A549 (cell line): Measurements from ENCODE around the gene RPTOR. TPM values are rescaled to one million over a fixed set of nuclear protein-coding genes. Genes with fewer than 3 reads are reported as not detected.

ENCODE experiments used
- ATAC-seq, 2 experiments: fragments of 200-7000 bp in 1 of 2; fragments of >200 bp in 1 of 2; cut with Nextera tagmentation in 1 of 2; cut with Tn5 transposase in 1 of 2; 3 replicates each; pipeline versions ENCODE4 v1.8.0 to v1.9.1; 2018 to 2020; ENCODE audit warnings: mild to moderate bottlenecking in 1 of 2, moderate library complexity in 1 of 2
- CTCF ChIA-PET: fragments of 300-600 bp; sonication (Branson Sonifier 250); formaldehyde crosslinking; extraction: SDS; loops from one replicate; lab custom pipeline; 2021; ENCODE audit warnings: antibody characterized with exemption, inconsistent platforms; lab: Yijun Ruan, JAX
- POLR2A ChIA-PET: fragments of 350-600 bp; formaldehyde crosslinking; extraction: SDS; loops from one replicate; lab custom pipeline; 2021; ENCODE audit warnings: antibody characterized with exemption, inconsistent platforms; lab: Yijun Ruan, JAX
- DNase-seq, 2 experiments: peaks; one replicate each; pipeline versions ENCODE4 v3.0.0 to v3.0.0-alpha.2; 2011 to 2016; ENCODE audit warnings: low read depth in 1 of 2, low spot score in 1 of 2
- FAIRE-seq: peaks from 2 replicates; lab custom pipeline; 2011; peaks lifted over from hg19 to GRCh38; lab: Jason Lieb, UNC
- H3K27ac ChIP-seq, 2 experiments: fragments of >200 bp; sonication (Bioruptor Twin); formaldehyde crosslinking; 3 replicates each; pipeline ENCODE4 v1.5.1; 2016 to 2017
- H3K4me1 ChIP-seq: fragments of >200 bp; sonication (Bioruptor Twin); formaldehyde crosslinking; 3 replicates; pipeline ENCODE4 v1.6.1; 2016
- H3K4me2 ChIP-seq: fragments of >200 bp; sonication (Bioruptor Twin); formaldehyde crosslinking; 3 replicates; pipeline ENCODE4 v1.6.1; 2016
- H3K4me3 ChIP-seq: fragments of >200 bp; sonication (Bioruptor Twin); formaldehyde crosslinking; 3 replicates; pipeline ENCODE4 v1.5.1; 2016
- H3K9me3 ChIP-seq: fragments of >200 bp; sonication (Bioruptor Twin); formaldehyde crosslinking; 3 replicates; pipeline ENCODE4 v1.6.1; 2016
- ATOH8 ChIP-seq: fragments of 250-450 bp; sonication (Bioruptor Pico); IDR thresholded peaks from 2 replicates; pipeline ENCODE4 v1.5.0; 2020; ENCODE audit warnings: low read depth, mild to moderate bottlenecking, moderate library complexity
- BCL3 ChIP-seq: fragments of >200 bp; sonication (Bioruptor Twin); formaldehyde crosslinking; IDR thresholded peaks from 3 replicates; pipeline ENCODE4 v1.6.1; 2016
- CBX2 ChIP-seq: fragments of 200-600 bp; sonication (generic); IDR thresholded peaks from 2 replicates; pipeline ENCODE4 v1.6.1; 2016; ENCODE audit warnings: low read depth, mild to moderate bottlenecking, borderline replicate concordance
- CHD4 ChIP-seq: fragments of 200-600 bp; sonication (generic); IDR thresholded peaks from 2 replicates; pipeline ENCODE4 v1.6.1; 2016; ENCODE audit warnings: antibody characterized with exemption, mild to moderate bottlenecking, borderline replicate concordance
- E2F6 ChIP-seq: IDR thresholded peaks from 2 replicates; pipeline ENCODE4 v1.6.1; 2012; ENCODE audit warnings: low read depth, borderline replicate concordance
- EHMT2 ChIP-seq: fragments of 200-600 bp; sonication (generic); IDR thresholded peaks from 2 replicates; pipeline ENCODE4 v1.6.1; 2016; ENCODE audit warnings: antibody characterized with exemption, low read depth, mild to moderate bottlenecking, moderate library complexity
- EP300 ChIP-seq, 2 experiments: fragments of >200 bp; sonication (Bioruptor Twin); formaldehyde crosslinking; IDR thresholded peaks; 2 replicates in 1 of 2; 3 replicates in 1 of 2; pipeline ENCODE4 v1.6.1; 2016 to 2017
- ESRRA ChIP-seq: fragments of 150-350 bp; IDR thresholded peaks from 2 replicates; pipeline ENCODE4 v1.6.1; 2014; ENCODE audit warnings: mild to moderate bottlenecking, low read length, borderline replicate concordance
- FOSL2 ChIP-seq, 2 experiments: fragments of 450-650 bp in 1 of 2; fragments of >200 bp in 1 of 2; sonication (Bioruptor Twin) in 1 of 2; formaldehyde crosslinking; IDR thresholded peaks; 2 replicates each; pipeline versions ENCODE4 v1.5.0 to v1.6.1; 2016 to 2020; ENCODE audit warnings: mild to moderate bottlenecking in 1 of 2, moderate library complexity in 1 of 2
- GATA3 ChIP-seq: IDR thresholded peaks from 2 replicates; pipeline ENCODE4 v1.6.1; 2012; ENCODE audit warnings: borderline replicate concordance
- HDAC2 ChIP-seq: fragments of 200-600 bp; sonication (generic); IDR thresholded peaks from 2 replicates; pipeline ENCODE4 v1.6.1; 2016
- HOXB13 ChIP-seq: fragments of 250-450 bp; sonication (Bioruptor Pico); IDR thresholded peaks from 2 replicates; pipeline ENCODE4 v1.5.0; 2020; ENCODE audit warnings: low read depth, mild to moderate bottlenecking, moderate library complexity
- HOXB5 ChIP-seq: fragments of 250-450 bp; sonication (Bioruptor Pico); IDR thresholded peaks from 2 replicates; pipeline ENCODE4 v1.5.0; 2020; ENCODE audit warnings: mild to moderate bottlenecking, moderate library complexity
- JUN ChIP-seq, 2 experiments: fragments of >200 bp; sonication (Bioruptor Twin); formaldehyde crosslinking; IDR thresholded peaks; 2 replicates in 1 of 2; 3 replicates in 1 of 2; pipeline ENCODE4 v1.6.1; 2016 to 2017
- MAFK ChIP-seq: fragments of 450-650 bp; IDR thresholded peaks from 2 replicates; pipeline ENCODE4 v1.6.1; 2014; ENCODE audit not compliant: partially characterized antibody
- MAZ ChIP-seq: fragments of 150-350 bp; IDR thresholded peaks from 2 replicates; pipeline ENCODE4 v1.6.1; 2014; ENCODE audit warnings: antibody characterized with exemption, low read depth, low read length, borderline replicate concordance
- MYC ChIP-seq: IDR thresholded peaks from 2 replicates; pipeline ENCODE4 v1.6.1; 2012; ENCODE audit warnings: mild to moderate bottlenecking, inconsistent platforms, low read length, improper control_type of control experiment, borderline replicate concordance
- PBX3 ChIP-seq: IDR thresholded peaks from 2 replicates; pipeline ENCODE4 v1.6.1; 2012
- POLR2A ChIP-seq: IDR thresholded peaks from 2 replicates; pipeline ENCODE4 v1.6.1; 2012; ENCODE audit warnings: mild to moderate bottlenecking, low read length
- REST ChIP-seq: fragments of 200-600 bp; sonication (generic); IDR thresholded peaks from 2 replicates; pipeline ENCODE4 v1.6.1; 2016; ENCODE audit warnings: antibody characterized with exemption, mild to moderate bottlenecking, moderate library complexity
- RFX5 ChIP-seq: fragments of 450-650 bp; IDR thresholded peaks from 2 replicates; pipeline ENCODE4 v1.7.1; 2014; ENCODE audit warnings: antibody characterized with exemption, mild to moderate bottlenecking, moderate library complexity
- SMC3 ChIP-seq: fragments of >200 bp; sonication (Bioruptor Twin); formaldehyde crosslinking; IDR thresholded peaks from 3 replicates; pipeline ENCODE4 v1.6.1; 2018; ENCODE audit warnings: inconsistent platforms
- SREBF2 ChIP-seq: fragments of 450-650 bp; IDR thresholded peaks from 2 replicates; pipeline ENCODE4 v1.6.1; 2014; ENCODE audit warnings: mild to moderate bottlenecking, moderate library complexity
- TP53 ChIP-seq: fragments of 250-450 bp; sonication (Bioruptor Pico); IDR thresholded peaks from 2 replicates; pipeline ENCODE4 v1.5.0; 2021; ENCODE audit warnings: mild to moderate bottlenecking, moderate library complexity
- USF2 ChIP-seq: fragments of 450-650 bp; IDR thresholded peaks from 2 replicates; pipeline ENCODE4 v1.6.1; 2014; ENCODE audit warnings: antibody characterized with exemption
- ZFP36 ChIP-seq: fragments of 450-650 bp; IDR thresholded peaks from 2 replicates; pipeline ENCODE4 v1.6.1; 2014; ENCODE audit warnings: borderline replicate concordance; ENCODE audit not compliant: partially characterized antibody
- WGBS: methylation state at CpG from one replicate; pipeline ENCODE4 v1.1.6; 2017; ENCODE audit errors: missing lambda C conversion rate; 5-methylcytosine and 5-hydroxymethylcytosine counted together
- polyA plus RNA-seq, 4 experiments: library from polyadenylated mRNA; depleted of rRNA in 3 of 4; stranded (reverse); fragments of >200 nt; fragmentation: RNase III in 1 of 4; extraction: RNeasy Plus Mini Kit Qiagen cat#74134 plus additional on column Dnase treatment in 1 of 4; gene quantifications; 2 replicates in 3 of 4; 3 replicates in 1 of 4; pipeline ENCODE4 v1.2.3, GENCODE V29; 2011 to 2017

The RPTOR gene
- polyA plus RNA-seq, 2 of the 4 experiments (the other 2 are of a cell fraction) = 10.8 to 27.1 TPM

GRCh38 chr17:80765241-80765961 is 220.8 kb downstream of the RPTOR start:
- WGBS = 84% methylated on average over 18 of the region's 18 CpGs
- Histone ChIP-seq H3K4me2 (no peak overlapping the region), H3K27ac (no peak overlapping the region)
- CTCF ChIA-PET = interaction anchor here (1.1 kb wide), 1 partner anchor 216 kb away, joined by 3 read pairs; no protein-coding TSS in a partner anchor
- DNase-seq = no peak
- POLR2A ChIA-PET = no interaction called here
- TF ChIP-seq RFX5 (no peak), PBX3 (no peak), EP300 (IDR thresholded peaks at IDR 0.05) (no peak), HOXB13 (no peak), SMC3 (no peak), ESRRA (no peak), MYC (no peak), USF2 (no peak), CBX2 (no peak), HDAC2 (no peak), SREBF2 (no peak), HOXB5 (no peak), FOSL2 (IDR thresholded peaks at IDR 0.05) (no peak), FOSL2 (CRISPR knock-in tag; IDR thresholded peaks at IDR 0.05) (no peak), ZFP36 (no peak)
- TF ChIP-seq, all 56 proteins: peak for 0
- Histone ChIP-seq H3K9me3 (no peaks in the 10 kb centered on the region), H3K4me1 (peaks cover 19% of the 10 kb centered on the region), H3K4me3 (no peak overlapping the region)
- ATAC-seq = no peak
- no peak for FAIRE-seq

- no peak overlapping the region for H3K4me2 ChIP-seq
- POLR2A ChIA-PET = no interaction called here
These were observed 221.7 kb downstream of the RPTOR start for GRCh38 chr17:80766290-80766855.

More at GRCh38 chr17:80766290-80766855, 221.7 kb downstream of the RPTOR start:
- CTCF ChIA-PET = interaction anchor here (1.1 kb wide), 1 partner anchor 215 kb away, joined by 3 read pairs; no protein-coding TSS in a partner anchor
- ATAC-seq (no peak), FAIRE-seq (no peak), DNase-seq (no peak)
- H3K27ac ChIP-seq = no peak overlapping the region
- H3K4me1 ChIP-seq = peaks cover 9% of the 10 kb centered on the region
- no peaks in the 10 kb centered on the region for H3K9me3 ChIP-seq
- H3K4me3 ChIP-seq = no peak overlapping the region
- 93% methylated on average over 3 of the region's 3 CpGs for WGBS
- TF ChIP-seq MAZ = no peak
- no peak for TF ChIP-seq ESRRA
- TF ChIP-seq RFX5 = no peak
- no peak for TF ChIP-seq EHMT2
- TF ChIP-seq POLR2A = no peak
- TF ChIP-seq E2F6 = no peak
- no peak for TF ChIP-seq CHD4
- no peak for TF ChIP-seq REST
- TF ChIP-seq JUN (IDR thresholded peaks at IDR 0.05) = no peak
- TF ChIP-seq FOSL2 (IDR thresholded peaks at IDR 0.05) = no peak
- no peak for TF ChIP-seq FOSL2 (CRISPR knock-in tag; IDR thresholded peaks at IDR 0.05)
- TF ChIP-seq CBX2 = no peak
- TF ChIP-seq MAFK = no peak
- no peak for TF ChIP-seq TP53 (CRISPR knock-in tag)
- no peak for TF ChIP-seq ATOH8 (CRISPR knock-in tag)
- TF ChIP-seq HDAC2 = no peak
- no peak for TF ChIP-seq GATA3
- no peak for TF ChIP-seq BCL3
